ENCODE measurements around the gene PRR15. TPM values are rescaled to one million over a fixed set of nuclear protein-coding genes. Genes with fewer than 3 reads are reported as not detected.
"Not testable (repeated sequence)": the region's sequence is repeated elsewhere in the genome, so short reads cannot be mapped to it uniquely, and the experiment has no call there.

PRR15 gene
- total and polyA plus RNA-seq, 8 donors, result 0.15 to 1.8 (median 0.22) TPM; not detected in 1

- H3K4me1 ChIP-seq, result no peaks in the 10 kb centered on the region
- peaks cover 0 to 5% of the 10 kb centered on the region in 2 donors for H3K9me3 ChIP-seq
- no peak overlapping the region for H3K27ac ChIP-seq
- intact Hi-C loops (cut with DNase I), result no loop called here
- no peak overlapping the region for H3K4me3 ChIP-seq
- DNase-seq (no peak), ATAC-seq (no peak)
- H3K27me3 ChIP-seq, result no peaks in the 10 kb centered on the region
- no peak for TF ChIP-seq CTCF (IDR thresholded peaks at IDR 0.05)
- no peaks in the 10 kb centered on the region for H3K36me3 ChIP-seq
Measured at GRCh38 chr7:29527505-29528108, 36.0 kb upstream of the PRR15 start.

DNA sequence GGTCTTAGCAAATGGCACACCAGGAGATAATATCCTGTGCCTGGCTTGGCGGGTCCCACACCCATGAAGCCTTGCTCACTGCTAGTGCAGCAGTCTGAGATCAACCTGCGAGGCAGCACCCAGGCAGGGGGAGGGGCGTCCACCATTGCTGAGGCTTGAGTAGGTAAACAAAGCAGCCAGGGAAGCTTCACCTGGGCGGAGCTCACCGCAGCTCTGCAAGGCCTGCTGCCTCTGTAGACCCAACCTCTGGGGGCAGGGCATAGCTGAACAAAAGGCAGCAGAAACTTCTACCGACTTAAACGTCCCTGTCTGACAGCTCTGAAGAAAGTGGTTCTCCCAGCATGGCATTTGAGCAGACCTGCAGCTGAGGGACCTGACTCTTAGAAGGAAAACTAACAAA, 35.1 kb upstream of the PRR15 start:
- H3K27me3 ChIP-seq; intact Hi-C loops (cut with DNase I); H3K27ac ChIP-seq; H3K36me3 ChIP-seq; ATAC-seq; H3K4me1 ChIP-seq; H3K4me3 ChIP-seq; H3K9me3 ChIP-seq: not testable (repeated sequence)
- peak in 1 of 4 donors; percentile 39 for DNase-seq

- no peak for TF ChIP-seq CTCF (IDR thresholded peaks at IDR 0.05)
- DNase-seq (no peak), ATAC-seq (no peak)
- no peak overlapping the region for H3K4me3 ChIP-seq
- intact Hi-C loops (cut with DNase I), result no loop called here
- H3K4me1 ChIP-seq, result no peaks in the 10 kb centered on the region
- H3K36me3 ChIP-seq, result no peaks in the 10 kb centered on the region
- H3K9me3 ChIP-seq, result no peaks in the 10 kb centered on the region
- no peak overlapping the region for H3K27ac ChIP-seq
- H3K27me3 ChIP-seq, result no peaks in the 10 kb centered on the region
Measured at GRCh38 chr7:29538389-29538788, 25.2 kb upstream of the PRR15 start.

DNA sequence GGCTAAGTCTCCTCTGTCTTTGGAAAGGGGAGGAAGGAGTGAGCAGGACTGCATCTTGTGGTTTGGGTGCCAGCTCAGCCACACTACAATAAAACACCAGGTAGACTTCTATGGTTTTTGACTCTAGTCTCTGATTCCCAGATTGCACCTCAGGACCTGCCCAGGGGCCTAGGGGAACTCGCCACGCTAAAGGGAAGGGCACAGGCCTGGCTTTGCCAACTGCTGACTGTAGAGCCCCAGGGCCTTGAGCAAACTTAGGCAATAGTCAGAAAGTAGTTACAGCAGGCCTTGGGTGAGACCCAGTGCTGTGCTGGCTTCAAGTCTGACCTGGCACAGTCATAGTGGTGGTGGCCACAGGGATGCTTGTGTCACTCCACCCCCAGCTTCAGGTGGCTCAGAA, 24.2 kb upstream of the PRR15 start:
- no peak for TF ChIP-seq CTCF (IDR thresholded peaks at IDR 0.05)
- no peak for ATAC-seq
- H3K4me1 ChIP-seq, result no peaks in the 10 kb centered on the region

GRCh38 chr7:29547421-29547820, 16.2 kb upstream of the PRR15 start:
- intact Hi-C loops (cut with DNase I), result no loop called here

More for the DNA sequence above, 24.2 kb upstream of the PRR15 start:
- DNase-seq, result no peak
- Histone ChIP-seq H3K27ac (no peak overlapping the region), H3K9me3 (peaks cover 0 to 4% of the 10 kb centered on the region in 2 donors), H3K36me3 (no peaks in the 10 kb centered on the region), H3K27me3 (no peaks in the 10 kb centered on the region), H3K4me3 (no peak overlapping the region)
- intact Hi-C loops (cut with DNase I), result no loop called here

More at GRCh38 chr7:29547421-29547820, 16.2 kb upstream of the PRR15 start:
- Histone ChIP-seq H3K4me1 (no peaks in the 10 kb centered on the region), H3K36me3 (no peaks in the 10 kb centered on the region), H3K4me3 (no peak overlapping the region), H3K9me3 (peaks cover 0 to 4% of the 10 kb centered on the region in 2 donors), H3K27ac (no peak overlapping the region), H3K27me3 (no peaks in the 10 kb centered on the region)
- no peak for ATAC-seq
- no peak for TF ChIP-seq CTCF (IDR thresholded peaks at IDR 0.05)
- DNase-seq, result no peak

Data from left lung (tissue), 10 donors.